CD4-positive, alpha-beta T cell treated with Interleukin-4 for 1 hour (primary cell): ENCODE results near the gene SLC25A24.

Source experiments
- DNase-seq, 2 donors: peaks; one replicate each; pipeline ENCODE4 v3.0.0-alpha.2; 2020 to 2022

Gene SLC25A24

GRCh38 chr1:108089477-108089876, 110.7 kb downstream of the SLC25A24 start:
- DNase-seq: no peak

- no peak for DNase-seq
These were observed 114.5 kb downstream of the SLC25A24 start for GRCh38 chr1:108085628-108086027.

- no peak for DNase-seq
These were observed 115.2 kb downstream of the SLC25A24 start for GRCh38 chr1:108084866-108085477.
